IPS-15b (cell line): ENCODE measurements around the gene KCNJ15.

Source experiments
- H3K27me3 ChIP-seq: one replicate; pipeline ENCODE4 v1.6.1; 2013; ENCODE audit warnings: low read length; ENCODE audit not compliant: control insufficient read depth, insufficient read depth
- H3K36me3 ChIP-seq: one replicate; pipeline ENCODE4 v1.6.1; 2013; ENCODE audit warnings: low read length; ENCODE audit not compliant: control insufficient read depth, insufficient read depth
- H3K4me1 ChIP-seq: one replicate; pipeline ENCODE4 v1.6.1; 2013; ENCODE audit warnings: mild to moderate bottlenecking, low read length; ENCODE audit not compliant: control insufficient read depth, insufficient read depth
- H3K4me3 ChIP-seq: one replicate; pipeline ENCODE4 v1.5.1; 2013; ENCODE audit warnings: low read depth, low read length
- H3K9ac ChIP-seq: one replicate; pipeline ENCODE4 v1.6.1; 2013; ENCODE audit warnings: low read depth, mild to moderate bottlenecking, low read length
- H3K9me3 ChIP-seq: one replicate; pipeline ENCODE4 v1.6.1; 2013; ENCODE audit warnings: mild to moderate bottlenecking, low read length; ENCODE audit not compliant: control insufficient read depth, insufficient read depth

KCNJ15 gene

GRCh38 chr21:38323721-38324531, 67.1 kb downstream of the KCNJ15 start:
- Histone ChIP-seq H3K36me3 (no peaks in the 10 kb centered on the region), H3K4me1 (peaks cover 11% of the 10 kb centered on the region), H3K9me3 (no peaks in the 10 kb centered on the region), H3K9ac (no peak overlapping the region), H3K27me3 (no peaks in the 10 kb centered on the region), H3K4me3 (no peak overlapping the region)

GRCh38 chr21:38325216-38325615, 68.4 kb downstream of the KCNJ15 start:
- Histone ChIP-seq H3K9ac (no peak overlapping the region), H3K36me3 (no peaks in the 10 kb centered on the region)

DNA sequence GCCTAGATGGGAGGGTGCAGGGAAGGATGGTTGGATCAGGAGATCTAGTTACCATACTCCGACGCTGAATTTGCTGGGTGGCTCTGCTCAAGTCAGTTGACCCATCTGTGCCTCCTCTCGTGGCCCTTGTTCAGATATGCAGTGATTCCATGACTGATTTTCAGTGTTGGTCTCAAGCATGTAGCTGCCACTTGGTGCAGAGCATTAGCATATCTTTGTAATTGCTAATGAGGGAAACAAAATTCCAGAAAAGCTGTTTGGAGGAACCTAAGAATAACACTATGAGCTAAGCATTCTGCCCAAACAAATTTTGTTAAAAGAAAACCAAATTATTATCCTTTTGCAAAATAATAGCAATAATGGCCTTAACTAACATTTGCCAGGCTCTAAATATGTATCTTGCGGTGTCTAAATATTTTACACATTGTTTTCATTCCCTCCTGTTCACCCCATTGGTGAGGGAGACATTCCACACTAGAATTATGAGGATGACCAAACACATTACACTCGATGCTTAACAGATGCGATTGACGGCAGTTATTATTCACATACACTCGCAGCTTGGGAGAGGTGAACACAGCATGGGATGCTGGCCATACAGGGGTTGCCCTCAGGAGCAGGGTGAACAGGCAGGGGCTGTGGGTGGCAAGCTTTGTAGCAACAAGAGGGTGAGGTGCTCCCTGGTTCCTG, 69.1 kb downstream of the KCNJ15 start:
- H3K9ac ChIP-seq, result no peak overlapping the region
- no peak overlapping the region for H3K4me3 ChIP-seq
- peaks cover 11% of the 10 kb centered on the region for H3K4me1 ChIP-seq
- H3K9me3 ChIP-seq, result no peaks in the 10 kb centered on the region
- no peaks in the 10 kb centered on the region for H3K36me3 ChIP-seq
- H3K27me3 ChIP-seq, result no peaks in the 10 kb centered on the region

More at GRCh38 chr21:38325216-38325615, 68.4 kb downstream of the KCNJ15 start:
- Histone ChIP-seq H3K9me3 (no peaks in the 10 kb centered on the region), H3K27me3 (no peaks in the 10 kb centered on the region), H3K4me1 (peaks cover 11% of the 10 kb centered on the region), H3K4me3 (no peak overlapping the region)

DNA sequence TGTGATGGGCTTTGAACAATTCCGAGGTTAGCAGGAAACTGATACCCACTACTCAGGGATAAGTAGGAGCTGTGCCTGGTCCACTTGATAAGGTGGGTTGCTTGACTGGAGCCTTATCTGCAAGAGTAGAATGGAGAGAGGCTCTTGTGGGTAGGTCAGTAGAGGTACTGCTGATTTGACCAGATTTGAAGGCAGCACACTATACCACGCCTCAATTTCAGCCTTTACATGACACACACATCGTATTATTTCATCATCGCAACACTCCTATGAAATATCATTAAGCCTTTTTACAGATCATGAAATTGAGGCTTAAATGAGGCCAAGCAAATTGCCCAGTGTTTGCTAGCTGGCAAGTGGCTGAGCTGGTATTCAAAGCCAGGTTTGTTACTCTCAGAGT, 69.6 kb downstream of the KCNJ15 start:
- Histone ChIP-seq H3K4me1 (peaks cover 11% of the 10 kb centered on the region), H3K9me3 (no peaks in the 10 kb centered on the region), H3K4me3 (no peak overlapping the region), H3K36me3 (no peaks in the 10 kb centered on the region), H3K27me3 (no peaks in the 10 kb centered on the region), H3K9ac (no peak overlapping the region)

DNA sequence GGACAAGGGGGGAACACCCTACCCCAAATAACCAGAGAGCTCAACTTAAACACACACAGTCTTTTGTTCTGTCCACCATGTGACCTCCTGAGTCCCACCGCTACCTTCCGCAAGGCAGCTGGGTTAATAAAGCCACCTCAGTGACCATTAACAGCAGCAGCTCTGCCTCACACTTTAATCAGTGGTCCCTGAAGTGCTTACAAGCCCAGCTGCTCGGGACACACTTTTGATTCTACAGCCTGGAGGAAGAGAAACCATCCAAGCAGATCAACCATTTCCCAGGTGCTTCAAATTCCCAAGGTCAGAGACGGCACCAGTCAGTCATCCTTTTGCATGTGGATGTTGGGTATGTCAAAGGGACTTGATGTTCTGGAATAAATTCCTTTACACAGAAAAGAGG, 70.1 kb downstream of the KCNJ15 start:
- no peak overlapping the region for H3K4me3 ChIP-seq
- H3K4me1 ChIP-seq, result peaks cover 11% of the 10 kb centered on the region
- H3K9me3 ChIP-seq, result no peaks in the 10 kb centered on the region
- no peaks in the 10 kb centered on the region for H3K36me3 ChIP-seq
- H3K27me3 ChIP-seq, result no peaks in the 10 kb centered on the region
- no peak overlapping the region for H3K9ac ChIP-seq

DNA sequence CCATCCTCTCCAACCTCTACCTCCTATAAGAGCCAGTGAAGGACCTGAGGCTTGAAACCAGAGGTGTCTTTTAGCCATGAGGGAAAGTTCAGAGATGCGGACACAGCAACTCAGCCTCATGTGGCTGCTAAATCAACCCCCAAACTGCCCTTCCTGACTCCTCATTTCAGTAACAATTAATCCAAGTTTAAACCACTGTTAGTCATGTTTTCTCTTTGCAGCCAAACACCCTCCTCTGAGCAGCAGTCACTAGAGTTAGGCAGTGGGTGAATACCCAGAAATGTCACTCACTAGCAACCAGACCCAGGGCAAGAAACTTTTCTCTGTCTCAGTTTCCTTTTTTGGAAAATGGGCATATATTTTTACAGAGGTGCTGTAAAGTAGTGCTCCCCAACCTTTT, 71.2 kb downstream of the KCNJ15 start:
- H3K4me3 ChIP-seq, result no peak overlapping the region
- no peaks in the 10 kb centered on the region for H3K9me3 ChIP-seq
- H3K36me3 ChIP-seq, result no peaks in the 10 kb centered on the region
- no peak overlapping the region for H3K9ac ChIP-seq
- peaks cover 11% of the 10 kb centered on the region for H3K4me1 ChIP-seq
- H3K27me3 ChIP-seq, result no peaks in the 10 kb centered on the region

GRCh38 chr21:38329162-38329561, 72.4 kb downstream of the KCNJ15 start:
- Histone ChIP-seq H3K9ac (no peak overlapping the region), H3K27me3 (no peaks in the 10 kb centered on the region), H3K36me3 (no peaks in the 10 kb centered on the region), H3K9me3 (no peaks in the 10 kb centered on the region), H3K4me1 (peaks cover 7% of the 10 kb centered on the region), H3K4me3 (no peak overlapping the region)

GRCh38 chr21:38330666-38331065, 73.9 kb downstream of the KCNJ15 start:
- Histone ChIP-seq H3K4me1 (peaks cover under 1% of the 10 kb centered on the region), H3K9me3 (no peaks in the 10 kb centered on the region), H3K36me3 (no peaks in the 10 kb centered on the region), H3K9ac (no peak overlapping the region), H3K4me3 (no peak overlapping the region), H3K27me3 (no peaks in the 10 kb centered on the region)

DNA sequence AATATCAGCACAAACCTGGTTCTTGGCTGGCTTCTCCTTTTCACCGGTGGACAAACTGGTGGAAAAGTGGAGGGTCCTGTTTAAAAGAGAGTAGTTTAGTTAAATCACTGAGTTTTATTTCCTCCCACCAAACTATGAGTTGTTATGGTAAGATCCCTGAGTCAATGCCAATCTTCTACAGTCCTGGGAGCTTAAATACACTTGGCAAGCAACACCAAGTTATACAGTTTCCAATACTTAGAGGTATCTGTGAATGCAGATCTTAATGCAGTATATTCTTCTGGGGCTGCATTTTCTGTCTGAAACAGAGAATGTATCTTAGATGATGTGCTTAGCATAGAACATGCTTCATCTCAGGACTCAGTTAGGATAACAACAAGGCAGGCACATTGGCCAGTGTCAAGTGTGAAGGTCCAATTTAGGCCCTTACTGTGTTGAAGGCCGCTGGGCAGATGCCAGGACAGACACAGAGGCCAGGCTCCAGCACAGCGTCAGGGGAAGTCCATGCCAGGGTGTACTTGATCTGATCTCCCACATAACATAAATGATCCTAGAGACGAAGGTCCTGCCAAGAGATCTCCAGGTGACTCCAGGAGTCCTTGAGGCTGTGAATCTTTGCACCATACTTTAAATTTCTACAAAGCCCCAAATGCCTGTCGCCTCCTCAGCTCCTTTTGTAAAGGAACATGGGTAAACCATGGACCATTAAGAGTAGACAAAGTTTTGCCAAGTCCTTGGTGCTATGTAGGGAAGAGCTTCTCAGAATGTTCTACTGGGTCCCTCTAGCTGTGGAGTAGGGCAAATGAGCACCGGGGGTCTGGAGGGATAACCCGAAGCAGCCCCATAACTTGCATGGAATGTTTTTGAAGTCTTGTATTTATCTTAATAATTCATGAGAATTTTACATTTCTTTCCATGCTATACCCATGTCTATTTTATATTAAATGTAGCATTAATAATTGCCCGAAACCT, 76.8 kb downstream of the KCNJ15 start:
- Histone ChIP-seq H3K27me3 (no peaks in the 10 kb centered on the region), H3K9me3 (no peaks in the 10 kb centered on the region), H3K4me3 (no peak overlapping the region), H3K4me1 (no peaks in the 10 kb centered on the region), H3K36me3 (no peaks in the 10 kb centered on the region), H3K9ac (no peak overlapping the region)

- Histone ChIP-seq H3K9me3 (no peaks in the 10 kb centered on the region), H3K36me3 (no peaks in the 10 kb centered on the region), H3K27me3 (no peaks in the 10 kb centered on the region), H3K9ac (no peak overlapping the region), H3K4me1 (no peaks in the 10 kb centered on the region), H3K4me3 (no peak overlapping the region)
Observed at GRCh38 chr21:38334866-38335265, 78.1 kb downstream of the KCNJ15 start.

DNA sequence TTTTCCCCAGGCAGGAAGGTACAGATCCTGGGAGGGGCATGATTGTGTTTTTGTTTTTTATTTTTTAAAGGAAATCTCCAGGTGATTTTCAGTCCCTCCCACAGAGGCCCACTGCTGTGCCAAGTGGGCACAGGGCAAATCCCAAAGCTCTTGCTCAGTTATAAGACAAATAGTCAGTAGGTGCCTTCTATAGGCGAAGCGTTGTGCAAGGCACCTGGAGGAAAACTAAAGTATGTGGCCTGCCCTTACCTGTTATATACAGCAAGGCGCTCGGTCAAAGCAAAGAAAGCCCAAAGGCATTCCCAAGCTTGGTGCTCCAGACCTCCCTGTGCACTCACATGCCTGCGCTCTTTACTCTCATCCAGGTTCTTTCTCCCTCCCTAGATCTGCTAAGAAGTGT, 81.0 kb downstream of the KCNJ15 start:
- H3K9ac ChIP-seq, result no peak overlapping the region
- H3K4me1 ChIP-seq, result no peaks in the 10 kb centered on the region
- H3K27me3 ChIP-seq, result no peaks in the 10 kb centered on the region
- no peaks in the 10 kb centered on the region for H3K36me3 ChIP-seq
- no peak overlapping the region for H3K4me3 ChIP-seq
- no peaks in the 10 kb centered on the region for H3K9me3 ChIP-seq
